CD4-positive, alpha-beta memory T cell (primary cell): Measurements from ENCODE around the gene GALR1. TPM values are rescaled to one million over a fixed set of nuclear protein-coding genes. Genes with fewer than 3 reads are reported as not detected.
"Not testable (repeated sequence)": the region's sequence is repeated elsewhere in the genome, so short reads cannot be mapped to it uniquely, and the experiment has no call there.

Experiments used
- CTCF ChIA-PET: fragments of 350-600 bp; sonication (Branson Sonifier 250); formaldehyde crosslinking; loops from one replicate; lab custom pipeline; 2021; ENCODE audit warnings: inconsistent platforms; ENCODE audit not compliant: partially characterized antibody; lab: Charles Lee
- POLR2A ChIA-PET: fragments of 350-600 bp; sonication (Branson Sonifier 250); formaldehyde crosslinking; loops from one replicate; lab custom pipeline; 2021; ENCODE audit not compliant: partially characterized antibody; lab: Charles Lee
- DNase-seq, 5 donors: peaks; one replicate each; pipeline versions ENCODE4 v3.0.0 to v3.0.0-alpha.2; 2020 to 2022; ENCODE audit warnings: mixed read lengths in 1 of 5
- H3K27ac ChIP-seq: one replicate; pipeline ENCODE4 v1.7.0; 2013; ENCODE audit warnings: low read depth, low read length
- H3K27me3 ChIP-seq: 2 replicates; pipeline ENCODE4 v1.7.0; 2013; ENCODE audit warnings: mild to moderate bottlenecking, low read length, moderate library complexity; ENCODE audit not compliant: insufficient read depth
- H3K36me3 ChIP-seq: 2 replicates; pipeline ENCODE4 v1.7.0; 2013; ENCODE audit warnings: mild to moderate bottlenecking, low read length, moderate library complexity; ENCODE audit not compliant: insufficient read depth
- H3K4me1 ChIP-seq: 2 replicates; pipeline ENCODE4 v1.7.0; 2013; ENCODE audit warnings: mild to moderate bottlenecking, low read length, moderate library complexity; ENCODE audit not compliant: insufficient read depth
- H3K4me3 ChIP-seq, 2 donors: one replicate each; pipeline ENCODE4 v1.7.0; 2013; ENCODE audit warnings: low read length in 2 of 2, mild to moderate bottlenecking in 1 of 2
- H3K9me3 ChIP-seq, 2 donors: one replicate each; pipeline ENCODE4 v1.7.0; 2013; ENCODE audit warnings: low read length in 2 of 2, control low read depth in 1 of 2; ENCODE audit not compliant: control insufficient read depth in 1 of 2
- H3K27ac Mint-ChIP-seq, 7 donors: one replicate each; pipeline ENCODE4 v1.8.0; 2020 to 2021; ENCODE audit warnings: mixed read lengths in 7 of 7, mild to moderate bottlenecking in 6 of 7, inconsistent platforms in 3 of 7, moderate library complexity in 3 of 7
- H3K27me3 Mint-ChIP-seq, 2 donors: one replicate each; pipeline ENCODE4 v1.8.0; 2020 to 2021; ENCODE audit warnings: mixed read lengths in 2 of 2
- H3K36me3 Mint-ChIP-seq, 2 donors: one replicate each; pipeline ENCODE4 v1.8.0; 2020 to 2021; ENCODE audit warnings: mixed read lengths in 2 of 2, inconsistent platforms in 1 of 2, mild to moderate bottlenecking in 1 of 2
- H3K4me1 Mint-ChIP-seq, 4 donors: one replicate each; pipeline ENCODE4 v1.8.0; 2020 to 2021; ENCODE audit warnings: mixed read lengths in 4 of 4, mild to moderate bottlenecking in 1 of 4
- H3K4me3 Mint-ChIP-seq, 8 donors: one replicate each; pipeline ENCODE4 v1.8.0; 2020 to 2021; ENCODE audit warnings: mixed read lengths in 8 of 8, mild to moderate bottlenecking in 7 of 8, moderate library complexity in 6 of 8, inconsistent platforms in 3 of 8
- H3K9me3 Mint-ChIP-seq, 8 donors: one replicate each; pipeline ENCODE4 v1.8.0; 2020 to 2021; ENCODE audit warnings: mixed read lengths in 8 of 8, mild to moderate bottlenecking in 5 of 8, inconsistent platforms in 3 of 8, moderate library complexity in 1 of 8
- intact Hi-C: fragments of 100-400 bp; cut with micrococcal nuclease; formaldehyde crosslinking; loops from one replicate; pipeline ENCODE4 v1.15.1; 2023
- polyA plus RNA-seq, 2 donors: library from polyadenylated mRNA; unstranded; fragments of 300-500 nt; fragmentation: Illumina TruSeq; gene quantifications; one replicate each; pipeline ENCODE4 v1.2.3, GENCODE V29; 2021
- total RNA-seq, 2 experiments: library from RNA; stranded (reverse); gene quantifications; one replicate each; pipeline ENCODE4 v1.2.3, GENCODE V29; 2021

GALR1 gene
- total and polyA plus RNA-seq, 4 experiments from 2014 or later = not detected

DNA sequence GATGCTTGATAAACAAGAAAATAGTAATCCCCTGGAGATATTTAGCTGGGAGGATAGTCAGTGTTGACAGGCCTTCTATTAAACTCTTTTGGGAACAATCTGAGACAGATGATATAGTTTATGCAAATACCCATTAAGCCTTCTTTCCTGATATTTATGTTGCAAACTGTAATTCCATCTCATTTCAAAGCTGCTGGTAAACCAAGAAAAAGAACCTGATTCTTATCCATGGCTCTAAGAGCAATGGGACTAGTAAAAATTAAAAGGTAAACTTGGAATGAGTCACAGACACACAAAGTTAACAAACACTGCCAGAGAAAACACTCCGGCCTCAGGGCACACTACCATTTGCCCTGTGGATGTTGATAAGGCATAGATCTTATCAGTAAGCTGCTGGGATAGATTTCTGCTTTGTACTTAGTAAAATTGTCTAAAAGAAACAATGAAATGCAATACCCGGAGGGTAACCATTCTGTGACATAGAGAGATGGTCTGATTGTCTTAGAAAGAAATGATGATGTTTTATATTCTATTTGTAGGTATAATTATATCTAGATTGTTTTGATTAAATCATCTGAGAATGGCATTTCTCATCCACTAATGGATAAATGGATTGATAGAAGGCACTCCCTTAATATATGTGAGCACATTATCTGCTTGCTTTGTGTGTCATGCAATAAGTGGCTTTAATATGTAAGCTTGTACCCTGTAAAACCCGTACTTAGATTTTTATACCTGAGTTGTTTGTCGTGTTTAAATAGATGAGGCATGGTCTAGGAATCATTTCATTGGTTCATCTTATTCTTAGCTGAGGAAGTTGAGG is 13.2 kb downstream of the GALR1 start:
- Mint-ChIP-seq H3K36me3 (peaks cover 0 to 6% of the 10 kb centered on the region in 2 donors), H3K4me1 (no peaks in the 10 kb centered on the region), H3K27ac (no peak overlapping the region), H3K4me3 (no peak overlapping the region), H3K9me3 (peaks cover 0 to 26% (median 9%) of the 10 kb centered on the region in 8 donors), H3K27me3 (peaks cover 7 to 10% of the 10 kb centered on the region in 2 donors)
- Histone ChIP-seq H3K9me3 (peaks cover 0 to 4% of the 10 kb centered on the region in 2 donors), H3K27ac (no peak overlapping the region), H3K4me3 (no peak overlapping the region), H3K36me3 (no peaks in the 10 kb centered on the region), H3K4me1 (no peaks in the 10 kb centered on the region), H3K27me3 (no peaks in the 10 kb centered on the region)
- ChIA-PET CTCF (interaction anchor here (1.1 to 1.2 kb wide), 3 partner anchors 9 to 263 kb away, joined by 3 to 6 read pairs (median 3); no protein-coding TSS in a partner anchor), POLR2A (no interaction called here)
- DNase-seq = no peak
- intact Hi-C loops = no loop called here

DNA sequence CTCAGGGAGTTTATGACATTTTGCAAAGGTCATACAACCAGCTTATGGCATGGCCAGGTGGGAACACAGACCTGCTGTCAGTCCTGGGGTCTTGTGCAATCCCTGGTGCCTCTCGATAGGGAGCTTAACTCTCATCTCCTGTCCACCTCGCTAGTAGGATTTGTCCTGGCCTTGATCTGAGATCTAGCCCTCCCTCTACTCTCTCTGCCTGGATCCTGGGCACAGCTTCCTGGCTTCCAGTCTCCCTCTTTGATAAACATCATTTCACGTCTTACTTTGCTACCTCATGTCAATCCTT is 13.8 kb downstream of the GALR1 start:
- Histone ChIP-seq H3K27ac (no peak overlapping the region), H3K4me3 (no peak overlapping the region), H3K4me1 (no peaks in the 10 kb centered on the region), H3K27me3 (no peaks in the 10 kb centered on the region), H3K9me3 (peaks cover 0 to 4% of the 10 kb centered on the region in 2 donors), H3K36me3 (no peaks in the 10 kb centered on the region)
- CTCF ChIA-PET = interaction anchor here (1.1 to 1.2 kb wide), 2 partner anchors 9 to 18 kb away, joined by 3 read pairs; no protein-coding TSS in a partner anchor
- Mint-ChIP-seq H3K4me3 (no peak overlapping the region), H3K27me3 (peaks cover 7 to 9% of the 10 kb centered on the region in 2 donors), H3K36me3 (peaks cover 0 to 6% of the 10 kb centered on the region in 2 donors), H3K9me3 (peaks cover 0 to 28% (median 10%) of the 10 kb centered on the region in 8 donors), H3K27ac (no peak overlapping the region), H3K4me1 (no peaks in the 10 kb centered on the region)
- intact Hi-C loops = no loop called here
- DNase-seq = no peak
- POLR2A ChIA-PET = no interaction called here

DNA sequence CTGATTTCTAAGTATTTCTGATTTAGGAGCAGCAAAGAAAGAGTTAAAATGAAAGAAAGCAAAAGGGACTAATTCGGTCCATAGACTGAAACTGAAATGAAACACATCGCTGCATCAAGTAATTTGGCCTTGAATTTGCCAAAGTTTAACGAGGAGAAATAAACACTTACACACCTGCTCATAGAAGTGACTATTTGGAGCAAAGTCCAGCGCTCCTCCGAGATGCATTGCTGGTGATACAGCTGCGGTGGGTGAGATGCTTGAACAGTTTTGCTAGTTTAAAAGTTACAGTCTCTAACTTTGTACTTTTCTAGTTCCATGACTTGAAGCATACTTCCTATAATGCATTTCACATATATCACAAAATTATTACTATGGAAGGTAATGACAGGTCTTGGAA is 18.3 kb downstream of the GALR1 start:
- Histone ChIP-seq H3K27ac (no peak overlapping the region), H3K9me3 (peaks cover 0 to 4% of the 10 kb centered on the region in 2 donors), H3K4me1 (no peaks in the 10 kb centered on the region), H3K36me3 (no peaks in the 10 kb centered on the region), H3K4me3 (no peak overlapping the region), H3K27me3 (no peaks in the 10 kb centered on the region)
- Mint-ChIP-seq H3K27ac (no peak overlapping the region), H3K27me3 (peaks cover 10 to 16% of the 10 kb centered on the region in 2 donors), H3K4me1 (peaks cover 0 to 4% (median 0%) of the 10 kb centered on the region in 4 donors), H3K9me3 (peaks cover 0 to 28% (median 9%) of the 10 kb centered on the region in 8 donors), H3K4me3 (no peak overlapping the region), H3K36me3 (peaks cover 0 to 6% of the 10 kb centered on the region in 2 donors)
- ChIA-PET POLR2A (no interaction called here), CTCF (no interaction called here)
- no peak for DNase-seq
- intact Hi-C loops = no loop called here

DNA sequence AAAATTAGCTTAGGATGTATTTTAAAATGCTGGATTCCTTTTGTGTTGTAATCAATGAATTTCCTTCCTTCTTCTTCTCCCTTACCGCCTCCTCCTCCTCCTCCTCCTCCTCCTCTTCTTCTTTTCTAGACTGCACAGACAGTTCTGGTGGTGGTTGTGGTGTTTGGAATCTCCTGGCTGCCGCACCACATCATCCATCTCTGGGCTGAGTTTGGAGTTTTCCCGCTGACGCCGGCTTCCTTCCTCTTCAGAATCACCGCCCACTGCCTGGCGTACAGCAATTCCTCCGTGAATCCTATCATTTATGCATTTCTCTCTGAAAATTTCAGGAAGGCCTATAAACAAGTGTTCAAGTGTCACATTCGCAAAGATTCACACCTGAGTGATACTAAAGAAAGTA is 18.8 kb downstream of the GALR1 start:
- peaks cover 0 to 28% (median 9%) of the 10 kb centered on the region in 8 donors for H3K9me3 Mint-ChIP-seq
- Histone ChIP-seq H3K4me3 (no peak overlapping the region), H3K27ac (no peak overlapping the region), H3K9me3 (peaks cover 0 to 4% of the 10 kb centered on the region in 2 donors), H3K36me3 (no peaks in the 10 kb centered on the region), H3K27me3 (no peaks in the 10 kb centered on the region), H3K4me1 (no peaks in the 10 kb centered on the region)
- CTCF ChIA-PET = no interaction called here
- POLR2A ChIA-PET = no interaction called here
- H3K27me3 Mint-ChIP-seq = peaks cover 10 to 15% of the 10 kb centered on the region in 2 donors
- H3K4me3 Mint-ChIP-seq = no peak overlapping the region
- intact Hi-C loops = no loop called here
- peaks cover 0 to 6% of the 10 kb centered on the region in 2 donors for H3K36me3 Mint-ChIP-seq
- peaks cover 0 to 4% (median 0%) of the 10 kb centered on the region in 4 donors for H3K4me1 Mint-ChIP-seq
- H3K27ac Mint-ChIP-seq = no peak overlapping the region
- no peak for DNase-seq

DNA sequence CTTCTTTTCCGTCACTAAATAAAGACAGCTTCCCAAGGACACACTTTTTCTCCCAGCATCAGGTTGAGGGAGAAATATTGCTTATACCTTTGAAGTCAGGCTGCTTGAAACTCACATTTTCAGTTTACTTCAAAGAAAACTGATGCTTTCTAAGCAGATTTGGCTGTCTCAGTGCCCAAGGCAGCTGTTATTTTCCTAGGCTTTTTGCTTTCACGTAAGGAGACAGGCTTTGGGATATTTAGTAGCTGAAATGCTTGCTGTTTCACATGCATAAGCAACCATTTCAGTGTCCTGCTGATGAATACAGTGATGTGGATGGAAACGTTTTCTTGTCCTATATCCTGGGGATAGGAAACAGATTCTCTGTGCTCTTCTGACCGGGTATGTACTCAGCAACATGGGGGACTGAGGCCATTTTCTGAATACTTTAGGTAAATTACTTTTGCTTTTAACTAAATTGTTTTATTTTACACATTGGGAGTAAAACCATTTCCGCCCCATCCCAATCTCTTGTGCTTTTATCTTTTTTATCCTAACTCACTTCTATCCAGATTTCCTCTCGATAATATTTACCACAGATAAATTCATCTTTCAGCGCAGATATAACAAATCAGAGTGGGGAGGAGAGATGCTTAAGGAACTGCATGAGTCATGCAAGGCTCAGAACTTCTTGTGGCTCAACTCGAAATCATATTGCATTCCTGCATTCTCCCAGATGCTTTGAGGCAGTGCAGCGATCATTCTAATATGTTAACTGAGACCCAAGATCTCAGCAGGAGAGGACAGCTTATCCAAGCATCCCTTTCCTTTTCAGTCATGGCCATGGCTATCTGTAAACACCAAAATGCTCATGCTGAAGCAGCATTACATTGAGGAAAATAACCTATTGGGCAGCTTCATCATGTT is 22.2 kb downstream of the GALR1 start:
- Mint-ChIP-seq H3K27me3 (peaks cover 9 to 14% of the 10 kb centered on the region in 2 donors), H3K4me3 (no peak overlapping the region), H3K4me1 (peaks cover 0 to 4% (median 0%) of the 10 kb centered on the region in 4 donors), H3K36me3 (no peaks in the 10 kb centered on the region), H3K27ac (no peak overlapping the region), H3K9me3 (peaks cover 0 to 10% (median 1%) of the 10 kb centered on the region in 8 donors)
- H3K27ac ChIP-seq = no peak overlapping the region
- H3K4me1 ChIP-seq = no peaks in the 10 kb centered on the region
- POLR2A ChIA-PET = no interaction called here
- H3K9me3 ChIP-seq = no peaks in the 10 kb centered on the region
- no peaks in the 10 kb centered on the region for H3K27me3 ChIP-seq
- CTCF ChIA-PET = interaction anchor here (1.2 kb wide), 1 partner anchor 9 kb away, joined by 3 read pairs; no protein-coding TSS in a partner anchor
- no peak overlapping the region for H3K4me3 ChIP-seq
- DNase-seq = no peak
- H3K36me3 ChIP-seq = no peaks in the 10 kb centered on the region
- intact Hi-C loops = no loop called here

DNA sequence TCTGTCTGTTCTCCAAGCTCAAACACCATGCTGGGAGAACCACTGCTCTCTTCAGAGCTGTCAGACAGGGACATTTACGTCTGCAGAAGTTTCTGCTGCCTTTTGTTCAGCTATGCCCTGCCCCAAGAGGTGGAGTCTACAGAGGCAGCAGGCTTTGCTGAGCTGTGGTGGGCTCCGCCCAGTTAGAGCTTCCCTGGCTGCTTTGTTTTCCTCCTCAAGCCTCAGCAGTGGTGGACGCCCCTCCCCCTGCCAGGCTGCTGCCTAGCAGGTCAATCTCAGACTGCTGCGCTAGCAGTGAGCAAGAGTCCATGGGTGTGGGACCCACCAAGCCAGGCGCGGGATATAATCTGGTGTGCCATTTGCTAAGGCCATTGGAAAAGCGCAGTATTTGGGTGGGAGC is 41.2 kb downstream of the GALR1 start:
- H3K4me1 Mint-ChIP-seq, POLR2A ChIA-PET, H3K27ac Mint-ChIP-seq, H3K27me3 ChIP-seq, H3K4me1 ChIP-seq, DNase-seq, H3K9me3 ChIP-seq, H3K36me3 ChIP-seq, intact Hi-C loops, H3K27ac ChIP-seq, H3K4me3 ChIP-seq, H3K4me3 Mint-ChIP-seq, H3K36me3 Mint-ChIP-seq: not testable (repeated sequence)
- CTCF ChIA-PET = interaction anchor here (0.6 kb wide), 1 partner anchor 547 kb away, joined by 3 read pairs; no protein-coding TSS in a partner anchor
- Mint-ChIP-seq H3K27me3 (peaks cover 7 to 14% of the 10 kb centered on the region in 2 donors), H3K9me3 (peaks cover 2 to 25% (median 14%) of the 10 kb centered on the region in 8 donors)

DNA sequence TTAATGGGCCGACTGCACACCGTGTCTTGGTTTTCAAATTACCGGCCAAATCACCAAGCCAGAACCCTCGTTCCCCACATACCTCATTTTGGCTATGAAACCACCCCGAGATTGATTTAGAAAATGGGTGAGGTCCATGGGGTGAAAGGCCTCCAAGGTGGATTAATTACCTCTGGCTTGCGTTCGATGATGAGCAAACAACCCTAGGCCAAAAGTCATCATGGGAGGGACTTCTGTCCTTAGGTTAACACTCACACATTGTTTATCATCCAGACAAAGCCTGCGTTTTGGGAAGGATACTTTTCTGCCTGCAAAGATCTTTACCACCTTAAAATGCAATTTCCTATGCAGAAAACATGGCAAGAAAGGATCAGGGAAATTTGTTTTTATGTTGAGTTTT is 48.5 kb downstream of the GALR1 start:
- no peaks in the 10 kb centered on the region for H3K36me3 ChIP-seq
- Mint-ChIP-seq H3K27me3 (peaks cover 1 to 14% of the 10 kb centered on the region in 2 donors), H3K27ac (no peak overlapping the region), H3K36me3 (no peaks in the 10 kb centered on the region), H3K9me3 (no peaks in the 10 kb centered on the region), H3K4me1 (no peaks in the 10 kb centered on the region), H3K4me3 (no peak overlapping the region)
- no peaks in the 10 kb centered on the region for H3K27me3 ChIP-seq
- no peak overlapping the region for H3K4me3 ChIP-seq
- ChIA-PET CTCF (no interaction called here), POLR2A (no interaction called here)
- intact Hi-C loops = no loop called here
- no peaks in the 10 kb centered on the region for H3K9me3 ChIP-seq
- no peak for DNase-seq
- no peaks in the 10 kb centered on the region for H3K4me1 ChIP-seq
- no peak overlapping the region for H3K27ac ChIP-seq
